GM12891 (cell line): ENCODE results near the gene PIF1.

Experiments
- POLR2A ChIP-seq: IDR thresholded peaks from 2 replicates; pipeline ENCODE4 v1.6.1; 2011; ENCODE audit warnings: low read depth, low read length, control low read depth
- POLR2AphosphoS5 ChIP-seq: IDR thresholded peaks from 2 replicates; pipeline ENCODE4 v1.6.1; 2011; ENCODE audit warnings: low read depth, low read length, control low read depth
- TAF1 ChIP-seq: IDR thresholded peaks from 2 replicates; pipeline ENCODE4 v1.6.1; 2011; ENCODE audit warnings: low read depth, low read length, control low read depth

GRCh38 chr15:64809649-64810496, 15.6 kb downstream of the PIF1 start:
- TF ChIP-seq TAF1, result no peak
- TF ChIP-seq POLR2AphosphoS5, result no peak
- TF ChIP-seq POLR2A, result no peak
